ENCODE data around the gene LILRB5. TPM values are rescaled to one million over a fixed set of nuclear protein-coding genes. Genes with fewer than 3 reads are reported as not detected.
"Not testable (repeated sequence)": the region's sequence is repeated elsewhere in the genome, so short reads cannot be mapped to it uniquely, and the experiment has no call there.

The LILRB5 gene
- total RNA-seq, 1 donor from 2014 or later = 5.7 TPM

DNA sequence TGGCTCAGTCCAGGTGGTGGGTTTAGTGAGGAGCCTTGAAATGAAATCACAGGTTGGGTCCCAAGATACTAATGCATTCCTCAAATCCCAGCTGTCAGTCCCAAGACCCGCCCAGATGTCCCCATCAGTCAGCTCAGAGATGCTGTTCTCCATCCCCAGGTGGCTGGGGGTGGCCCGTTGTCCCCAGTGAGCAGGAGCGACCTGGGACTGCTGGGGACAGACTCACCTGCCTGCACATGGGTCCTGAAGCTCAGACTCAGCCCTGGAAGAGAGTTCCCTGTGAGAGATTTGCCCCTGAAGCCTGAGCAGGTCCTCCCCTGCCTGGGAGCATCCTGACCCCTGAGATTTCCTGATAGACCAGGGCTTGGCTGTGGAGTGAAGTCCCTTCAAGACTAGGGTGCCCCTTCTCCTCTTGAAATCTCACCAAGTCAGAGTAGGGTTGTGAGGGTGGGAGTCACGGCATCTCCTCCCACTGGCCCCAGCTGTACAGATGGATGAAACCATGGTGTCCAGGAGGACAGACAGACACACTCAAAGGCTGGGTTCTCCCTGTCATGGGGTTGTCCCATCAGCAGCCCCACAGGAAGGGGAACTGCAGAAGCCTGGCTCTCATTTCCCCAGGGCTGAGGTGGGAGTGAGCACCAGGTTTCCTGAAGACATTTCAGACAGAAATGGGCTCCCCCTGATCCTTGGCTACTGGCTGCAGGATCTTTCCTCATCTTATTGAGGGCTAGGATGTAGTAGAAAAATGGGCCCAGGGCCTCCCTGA, 41.5 kb upstream of the LILRB5 start:
- H3K4me1 ChIP-seq = no peaks in the 10 kb centered on the region
- TF ChIP-seq, protein P1, sequence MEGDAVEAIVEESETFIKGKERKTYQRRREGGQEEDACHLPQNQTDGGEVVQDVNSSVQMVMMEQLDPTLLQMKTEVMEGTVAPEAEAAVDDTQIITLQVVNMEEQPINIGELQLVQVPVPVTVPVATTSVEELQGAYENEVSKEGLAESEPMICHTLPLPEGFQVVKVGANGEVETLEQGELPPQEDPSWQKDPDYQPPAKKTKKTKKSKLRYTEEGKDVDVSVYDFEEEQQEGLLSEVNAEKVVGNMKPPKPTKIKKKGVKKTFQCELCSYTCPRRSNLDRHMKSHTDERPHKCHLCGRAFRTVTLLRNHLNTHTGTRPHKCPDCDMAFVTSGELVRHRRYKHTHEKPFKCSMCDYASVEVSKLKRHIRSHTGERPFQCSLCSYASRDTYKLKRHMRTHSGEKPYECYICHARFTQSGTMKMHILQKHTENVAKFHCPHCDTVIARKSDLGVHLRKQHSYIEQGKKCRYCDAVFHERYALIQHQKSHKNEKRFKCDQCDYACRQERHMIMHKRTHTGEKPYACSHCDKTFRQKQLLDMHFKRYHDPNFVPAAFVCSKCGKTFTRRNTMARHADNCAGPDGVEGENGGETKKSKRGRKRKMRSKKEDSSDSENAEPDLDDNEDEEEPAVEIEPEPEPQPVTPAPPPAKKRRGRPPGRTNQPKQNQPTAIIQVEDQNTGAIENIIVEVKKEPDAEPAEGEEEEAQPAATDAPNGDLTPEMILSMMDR (IDR thresholded peaks at IDR 0.05; ENCODE audit: borderline replicate concordance) = no peak
- no peak for DNase-seq
- no peak overlapping the region for H3K27ac ChIP-seq (replicated peaks)
- no peak overlapping the region for H3K4me3 ChIP-seq
- no peaks in the 10 kb centered on the region for H3K36me3 ChIP-seq
- intact Hi-C loops (cut with micrococcal nuclease) = no loop called here
- H3K27me3 ChIP-seq (ENCODE audit: low read depth) = peaks cover 51% of the 10 kb centered on the region
- H3K9me3 ChIP-seq (replicated peaks) = no peaks in the 10 kb centered on the region

DNA sequence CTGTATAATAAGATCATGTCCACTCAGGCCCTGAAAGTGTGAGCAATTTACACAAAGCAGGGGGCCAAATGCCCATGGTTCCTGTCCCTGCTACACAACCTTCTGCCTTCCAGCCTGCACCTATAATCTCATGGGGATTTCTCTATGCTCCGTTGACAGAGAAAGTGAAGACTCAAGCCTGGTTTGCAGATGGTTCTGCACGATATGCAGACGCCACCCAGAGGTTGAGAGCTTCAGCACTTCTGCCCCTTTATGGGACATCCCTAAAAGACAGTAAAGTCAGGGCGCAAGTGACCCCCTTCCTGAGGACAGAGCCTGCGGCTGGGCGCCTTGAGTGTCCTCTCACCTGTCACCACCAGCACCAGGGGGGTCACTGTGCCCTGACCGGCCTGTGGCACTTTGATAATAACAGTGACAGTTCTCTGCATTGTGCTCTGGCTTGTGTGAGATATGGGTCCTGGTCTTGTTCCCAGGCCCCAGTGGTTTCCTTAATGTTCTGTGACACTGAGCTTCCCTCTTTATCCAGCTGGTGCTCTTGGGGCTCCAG, 40.8 kb upstream of the LILRB5 start:
- Histone ChIP-seq H3K9me3 (replicated peaks) (no peaks in the 10 kb centered on the region), H3K27me3 (ENCODE audit: low read depth) (peaks cover 55% of the 10 kb centered on the region), H3K4me3 (no peak overlapping the region), H3K27ac (replicated peaks) (no peak overlapping the region), H3K4me1 (no peaks in the 10 kb centered on the region), H3K36me3 (no peaks in the 10 kb centered on the region)
- intact Hi-C loops (cut with micrococcal nuclease) = no loop called here
- no peak for DNase-seq
- TF ChIP-seq, protein P1 (IDR thresholded peaks at IDR 0.05; ENCODE audit: borderline replicate concordance) = no peak

DNA sequence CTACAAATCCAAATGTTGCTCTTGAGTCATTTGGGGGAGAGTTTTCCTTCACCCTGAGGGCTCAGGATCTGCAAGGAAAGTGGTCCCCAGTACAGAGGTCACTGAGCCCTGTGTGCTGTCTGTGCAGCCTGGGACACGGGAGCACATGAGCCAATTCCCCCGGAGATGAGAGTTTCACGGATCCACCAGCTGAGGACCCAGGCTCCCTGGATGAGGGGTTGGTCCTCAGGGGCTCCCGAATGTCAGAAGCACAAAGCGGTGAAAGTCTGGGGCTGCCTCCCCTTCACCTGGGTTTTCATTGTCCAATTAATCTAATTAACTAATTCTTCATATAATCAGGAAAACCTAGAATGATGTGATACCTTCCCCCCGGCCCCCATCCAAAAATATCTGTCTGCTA, 37.5 kb upstream of the LILRB5 start:
- TF ChIP-seq, protein P1 (IDR thresholded peaks at IDR 0.05; ENCODE audit: borderline replicate concordance) = no peak

DNA sequence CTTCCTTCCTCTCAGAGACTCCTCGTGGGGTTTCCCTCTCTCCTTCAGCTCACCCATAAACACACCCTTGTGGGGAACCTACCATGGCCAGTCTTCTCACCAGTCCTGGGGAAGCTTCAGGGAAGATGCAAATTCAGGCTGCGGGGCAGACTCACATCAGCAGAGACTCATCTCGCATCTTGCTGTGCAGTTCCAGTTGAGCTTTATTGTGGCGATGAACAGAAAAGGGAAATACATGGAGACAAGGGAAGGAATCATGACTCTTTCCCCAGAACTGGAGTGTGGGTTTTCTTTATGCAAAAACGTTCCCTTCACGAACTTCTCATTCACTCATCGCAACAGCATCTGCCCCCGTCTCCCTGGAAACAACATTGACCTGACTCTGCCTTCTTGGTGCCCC, 32.1 kb upstream of the LILRB5 start:
- H3K27me3 ChIP-seq (ENCODE audit: low read depth) = peaks cover 61% of the 10 kb centered on the region
- intact Hi-C loops (cut with micrococcal nuclease); H3K36me3 ChIP-seq; H3K4me1 ChIP-seq; DNase-seq; H3K27ac ChIP-seq (replicated peaks); H3K4me3 ChIP-seq; H3K9me3 ChIP-seq (replicated peaks): not testable (repeated sequence)

More for the DNA sequence above, 37.5 kb upstream of the LILRB5 start:
- DNase-seq = no peak
- intact Hi-C loops (cut with micrococcal nuclease) = no loop called here
- H3K4me1 ChIP-seq = no peaks in the 10 kb centered on the region
- H3K36me3 ChIP-seq = no peaks in the 10 kb centered on the region
- H3K27ac ChIP-seq (replicated peaks) = no peak overlapping the region
- no peak overlapping the region for H3K4me3 ChIP-seq
- H3K27me3 ChIP-seq (ENCODE audit: low read depth) = peaks cover 84% of the 10 kb centered on the region
- H3K9me3 ChIP-seq (replicated peaks) = no peaks in the 10 kb centered on the region

DNA sequence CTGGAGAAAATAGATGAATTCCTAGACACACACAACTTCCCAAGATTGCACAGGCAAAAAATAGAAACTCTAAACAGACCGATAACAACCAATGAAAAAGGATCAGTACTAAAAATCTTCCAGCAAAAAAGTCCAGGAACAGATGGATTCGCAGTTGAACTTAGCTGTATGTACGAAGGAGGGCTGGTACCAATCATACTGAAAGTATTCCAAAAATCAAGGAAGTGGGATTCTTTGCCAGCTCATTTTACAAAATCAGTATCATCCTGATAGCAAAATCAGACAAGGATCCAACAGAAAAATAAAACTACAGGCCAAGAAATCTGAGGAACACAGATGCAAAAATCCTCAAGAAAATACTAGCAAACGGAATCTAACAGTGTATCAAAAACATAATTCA, 30.4 kb upstream of the LILRB5 start:
- peaks cover 65% of the 10 kb centered on the region for H3K27me3 ChIP-seq (ENCODE audit: low read depth)
- no peaks in the 10 kb centered on the region for H3K9me3 ChIP-seq (replicated peaks)
- TF ChIP-seq, protein P1 (IDR thresholded peaks at IDR 0.05; ENCODE audit: borderline replicate concordance) = no peak
- intact Hi-C loops (cut with micrococcal nuclease) = no loop called here
- H3K36me3 ChIP-seq = no peaks in the 10 kb centered on the region
- H3K27ac ChIP-seq (replicated peaks) = no peak overlapping the region
- H3K4me3 ChIP-seq = no peak overlapping the region
- H3K4me1 ChIP-seq = no peaks in the 10 kb centered on the region
- DNase-seq = no peak

DNA sequence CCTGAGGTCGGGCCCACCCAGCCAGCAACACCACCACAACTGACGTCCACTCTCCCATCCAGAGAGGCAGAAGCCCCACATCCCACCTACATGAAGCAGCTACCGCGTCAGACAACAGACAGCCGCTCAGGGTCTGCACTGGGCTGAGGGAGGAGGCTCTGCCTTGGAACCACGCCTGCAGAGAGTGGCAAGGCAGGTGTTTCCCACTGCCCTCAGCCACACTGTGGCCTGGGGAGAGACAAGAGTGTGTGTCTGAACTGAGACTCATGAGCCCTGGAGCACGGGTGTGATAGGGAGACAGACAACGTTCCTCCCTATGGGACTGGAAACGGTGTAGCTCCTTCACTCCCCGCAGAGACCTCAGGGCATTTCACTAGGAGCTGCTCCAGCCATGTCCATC, 29.2 kb upstream of the LILRB5 start:
- H3K27ac ChIP-seq (replicated peaks) = not testable (repeated sequence)

DNA sequence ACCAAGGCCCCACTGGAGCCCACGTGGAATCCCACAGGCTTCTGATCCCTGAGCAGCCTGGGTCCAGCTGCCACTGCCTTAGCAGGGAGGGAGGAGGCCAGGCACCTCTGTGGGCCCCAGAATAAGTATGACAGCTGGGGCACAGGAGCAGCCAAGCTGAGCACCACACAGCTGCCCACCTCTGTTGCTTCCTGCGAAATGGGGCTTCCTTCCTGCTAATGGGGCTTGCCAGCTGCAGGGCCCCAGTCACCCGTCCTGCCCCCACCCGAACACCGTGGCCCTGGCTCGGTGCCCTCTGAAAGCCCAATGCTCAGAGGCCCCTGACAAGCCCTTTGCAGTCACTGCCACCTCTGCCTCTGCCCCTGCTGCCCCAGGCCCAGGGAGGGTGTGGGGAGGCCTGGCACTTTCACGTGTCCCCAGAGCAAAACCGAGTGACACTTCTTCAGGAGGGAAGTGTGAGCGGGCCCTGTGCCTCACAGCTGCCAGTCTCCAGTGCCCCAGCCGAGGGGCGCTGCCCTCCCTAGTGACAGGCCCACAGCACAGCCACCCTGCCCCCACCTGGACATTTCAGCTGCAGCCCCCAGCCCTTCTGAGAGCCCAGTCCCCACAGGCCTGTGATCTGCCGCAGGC, 28.5 kb upstream of the LILRB5 start:
- intact Hi-C loops (cut with micrococcal nuclease); H3K4me1 ChIP-seq; H3K36me3 ChIP-seq; H3K27ac ChIP-seq (replicated peaks); H3K4me3 ChIP-seq; DNase-seq; H3K9me3 ChIP-seq (replicated peaks): not testable (repeated sequence)
- H3K27me3 ChIP-seq (ENCODE audit: low read depth) = peaks cover 65% of the 10 kb centered on the region

More for the DNA sequence above, 29.2 kb upstream of the LILRB5 start:
- H3K9me3 ChIP-seq (replicated peaks); H3K4me1 ChIP-seq; H3K36me3 ChIP-seq; intact Hi-C loops (cut with micrococcal nuclease); H3K4me3 ChIP-seq; DNase-seq: not testable (repeated sequence)
- H3K27me3 ChIP-seq (ENCODE audit: low read depth) = peaks cover 65% of the 10 kb centered on the region
